Endothelial cell (in vitro differentiated cells): ENCODE results near the gene TRRAP. TPM values are rescaled to one million over a fixed set of nuclear protein-coding genes. Genes with fewer than 3 reads are reported as not detected.
A peak's percentile ranks its signal among the peaks of the same experiment; 100 is the strongest.

Source experiments
- DNase-seq: peaks from one replicate; pipeline ENCODE4 v3.0.0; 2021; ENCODE audit warnings: low spot score
- H3K27ac Mint-ChIP-seq: one replicate; pipeline ENCODE4 v1.8.0; 2021; ENCODE audit warnings: mixed read lengths, inconsistent platforms; ENCODE audit not compliant: unreplicated experiment
- H3K27me3 Mint-ChIP-seq: one replicate; pipeline ENCODE4 v1.8.0; 2021; ENCODE audit warnings: mild to moderate bottlenecking, moderate library complexity, mixed read lengths, inconsistent platforms; ENCODE audit not compliant: unreplicated experiment
- H3K36me3 Mint-ChIP-seq: one replicate; pipeline ENCODE4 v1.8.0; 2021; ENCODE audit warnings: mild to moderate bottlenecking, low read depth, mixed read lengths, inconsistent platforms; ENCODE audit not compliant: unreplicated experiment
- H3K4me1 Mint-ChIP-seq: one replicate; pipeline ENCODE4 v1.8.0; 2021; ENCODE audit warnings: mild to moderate bottlenecking, mixed read lengths, inconsistent platforms; ENCODE audit not compliant: unreplicated experiment
- H3K4me3 Mint-ChIP-seq: one replicate; pipeline ENCODE4 v1.8.0; 2021; ENCODE audit warnings: mild to moderate bottlenecking, mixed read lengths, inconsistent platforms; ENCODE audit not compliant: unreplicated experiment
- H3K9me3 Mint-ChIP-seq: one replicate; pipeline ENCODE4 v1.8.0; 2021; ENCODE audit warnings: mixed read lengths, inconsistent platforms; ENCODE audit not compliant: unreplicated experiment
- long read RNA-seq: library from polyadenylated mRNA; unstranded; transcript quantifications from one replicate; pipeline ENCODE4 v2.0.0, GENCODE V29; 2020; ENCODE audit not compliant: unreplicated experiment
- total RNA-seq: library from RNA; stranded (reverse); fragmentation: NEBNext Ultra II Directional; extraction: Animal tissue kit (Norgen Biotek cat#: 25700); gene quantifications from one replicate; pipeline ENCODE4 v1.2.1, GENCODE V29; 2021; ENCODE audit not compliant: unreplicated experiment
- TF ChIP-seq, protein P1 (sequence below): fragments of 200-600 bp; sonication (generic); IDR thresholded peaks from one replicate; pipeline ENCODE4 v1.5.0; 2021; ENCODE audit warnings: antibody characterized with exemption; ENCODE audit not compliant: unreplicated experiment

The TRRAP gene
- 53.5 TPM for total RNA-seq
- long read RNA-seq: 0 reads

DNA sequence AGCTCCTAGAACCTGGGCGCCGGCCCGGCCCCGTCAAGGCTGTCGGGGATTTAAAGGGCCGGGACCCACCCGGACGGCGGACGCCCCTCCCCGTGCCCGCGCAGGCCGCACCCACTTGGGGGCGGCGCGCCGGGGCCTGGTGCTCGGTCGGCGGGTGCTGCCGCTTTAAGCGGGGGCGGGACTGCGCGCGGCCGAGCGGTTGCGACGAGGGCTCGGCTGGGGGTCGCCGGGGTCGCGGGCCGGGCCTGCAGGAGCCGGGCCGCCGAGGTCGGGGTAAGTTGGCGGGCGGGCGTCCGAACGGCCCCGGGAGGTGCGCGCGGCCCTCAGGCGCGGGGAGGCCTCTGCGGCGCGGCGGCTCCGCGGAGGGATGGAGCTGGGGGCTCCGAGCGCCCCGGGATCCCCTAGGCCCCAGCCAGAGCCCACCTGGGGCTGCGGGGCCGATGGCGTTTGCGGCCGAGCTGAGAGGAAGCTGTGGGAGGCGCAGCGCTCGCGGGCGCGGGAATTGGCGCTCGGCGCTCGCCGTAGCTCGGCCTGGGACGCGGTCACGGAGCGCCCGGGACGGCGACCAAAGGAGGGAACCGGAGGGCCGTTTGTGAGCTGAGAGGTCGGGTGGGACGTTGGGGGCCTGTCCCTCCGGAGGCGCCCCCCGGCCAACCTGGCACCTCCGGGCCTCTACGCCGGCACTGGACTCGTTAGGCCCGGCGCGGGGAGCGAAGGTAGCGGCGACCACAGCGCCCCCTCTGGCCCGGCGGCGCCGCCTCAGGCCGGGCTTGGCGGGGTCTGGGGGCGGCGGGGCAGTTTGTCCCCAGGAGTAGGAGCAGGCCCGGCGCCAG lies at the start of gene TRRAP:
Gene TRRAP, plus strand, starts transcription at position 168 of the 833 bp plus-strand sequence. CDS start 2,619 bp downstream, outside the sequence.
- Mint-ChIP-seq H3K27ac (peak within 1 kb of the TSS; percentile 48), H3K4me3 (peak within 1 kb of the TSS; percentile 94), H3K4me1 (peaks cover 11% of the 10 kb centered on the region), H3K9me3 (no peaks in the 10 kb centered on the region), H3K27me3 (peaks cover 9% of the 10 kb centered on the region), H3K36me3 (no peaks in the 10 kb centered on the region)
- peak; percentile 81 for DNase-seq
- TF ChIP-seq, protein P1, sequence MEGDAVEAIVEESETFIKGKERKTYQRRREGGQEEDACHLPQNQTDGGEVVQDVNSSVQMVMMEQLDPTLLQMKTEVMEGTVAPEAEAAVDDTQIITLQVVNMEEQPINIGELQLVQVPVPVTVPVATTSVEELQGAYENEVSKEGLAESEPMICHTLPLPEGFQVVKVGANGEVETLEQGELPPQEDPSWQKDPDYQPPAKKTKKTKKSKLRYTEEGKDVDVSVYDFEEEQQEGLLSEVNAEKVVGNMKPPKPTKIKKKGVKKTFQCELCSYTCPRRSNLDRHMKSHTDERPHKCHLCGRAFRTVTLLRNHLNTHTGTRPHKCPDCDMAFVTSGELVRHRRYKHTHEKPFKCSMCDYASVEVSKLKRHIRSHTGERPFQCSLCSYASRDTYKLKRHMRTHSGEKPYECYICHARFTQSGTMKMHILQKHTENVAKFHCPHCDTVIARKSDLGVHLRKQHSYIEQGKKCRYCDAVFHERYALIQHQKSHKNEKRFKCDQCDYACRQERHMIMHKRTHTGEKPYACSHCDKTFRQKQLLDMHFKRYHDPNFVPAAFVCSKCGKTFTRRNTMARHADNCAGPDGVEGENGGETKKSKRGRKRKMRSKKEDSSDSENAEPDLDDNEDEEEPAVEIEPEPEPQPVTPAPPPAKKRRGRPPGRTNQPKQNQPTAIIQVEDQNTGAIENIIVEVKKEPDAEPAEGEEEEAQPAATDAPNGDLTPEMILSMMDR: peak; percentile 94

- Mint-ChIP-seq H3K27me3 (no peaks in the 10 kb centered on the region), H3K9me3 (no peaks in the 10 kb centered on the region), H3K27ac (no peak overlapping the region), H3K4me1 (no peaks in the 10 kb centered on the region), H3K36me3 (no peaks in the 10 kb centered on the region), H3K4me3 (no peak overlapping the region)
- TF ChIP-seq, protein P1: no peak
- DNase-seq: no peak
These were observed 47.3 kb upstream of the TRRAP start for GRCh38 chr7:98830972-98831548.

DNA sequence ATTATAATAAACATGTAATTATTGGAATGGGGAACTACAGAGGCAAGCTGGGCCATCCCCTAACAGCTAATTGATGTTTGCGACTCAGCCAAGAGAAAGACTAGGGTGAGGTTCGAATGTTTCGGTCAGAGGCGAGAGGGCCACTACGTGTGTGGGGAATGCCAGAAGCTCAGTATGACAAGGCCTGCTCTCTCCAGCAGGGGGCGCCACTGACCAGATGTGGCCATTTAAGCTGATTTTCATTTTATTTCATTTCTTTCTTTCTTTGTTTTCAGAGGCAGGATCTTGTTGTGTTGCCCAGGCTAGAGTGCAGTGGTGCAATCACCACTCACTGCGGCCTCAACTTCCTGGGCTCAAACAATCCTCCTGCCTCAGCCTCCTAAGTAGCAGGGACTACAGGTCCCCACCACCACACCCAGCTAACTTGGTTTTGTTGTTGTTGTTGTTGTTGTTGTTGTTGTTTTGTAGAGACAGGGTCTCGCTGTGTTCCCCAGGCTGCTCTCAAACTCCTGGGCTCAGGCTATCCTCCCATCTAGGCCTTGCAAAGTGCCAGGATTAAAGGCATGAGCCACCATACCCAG lies 46.6 kb upstream of the TRRAP start:
- H3K9me3 Mint-ChIP-seq: no peaks in the 10 kb centered on the region
- TF ChIP-seq, protein P1: peak; percentile 86
- no peak overlapping the region for H3K4me3 Mint-ChIP-seq
- no peaks in the 10 kb centered on the region for H3K4me1 Mint-ChIP-seq
- H3K27ac Mint-ChIP-seq: no peak overlapping the region
- H3K36me3 Mint-ChIP-seq: no peaks in the 10 kb centered on the region
- H3K27me3 Mint-ChIP-seq: no peaks in the 10 kb centered on the region
- DNase-seq: peak; percentile 44

DNA sequence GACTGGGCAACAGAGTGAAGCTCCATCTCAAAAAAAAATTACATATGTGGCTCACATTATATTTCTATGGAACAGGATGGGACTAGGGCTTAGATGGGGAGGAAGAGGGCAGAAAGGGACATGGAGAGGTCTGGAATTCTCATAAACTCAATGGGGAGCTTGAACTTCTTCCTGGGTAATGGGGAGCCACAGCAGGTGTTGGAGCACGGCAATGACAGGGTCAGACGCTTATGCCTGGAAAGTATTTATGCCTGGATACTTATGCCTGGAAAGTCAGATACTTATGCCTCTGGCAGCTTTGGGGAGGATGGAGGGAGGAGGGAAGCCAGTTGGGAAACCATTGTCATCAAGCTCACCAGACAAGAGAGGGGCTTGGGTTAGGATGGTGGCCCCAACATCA lies 45.3 kb upstream of the TRRAP start:
- TF ChIP-seq, protein P1: no peak
- DNase-seq: no peak
- no peaks in the 10 kb centered on the region for H3K9me3 Mint-ChIP-seq
- H3K4me1 Mint-ChIP-seq: peaks cover 5% of the 10 kb centered on the region
- H3K36me3 Mint-ChIP-seq: no peaks in the 10 kb centered on the region
- H3K27ac Mint-ChIP-seq: no peak overlapping the region
- H3K27me3 Mint-ChIP-seq: no peaks in the 10 kb centered on the region
- no peak overlapping the region for H3K4me3 Mint-ChIP-seq
